ENCODE measurements around the gene CLTC.
"Not testable (repeated sequence)": the region's sequence is repeated elsewhere in the genome, so short reads cannot be mapped to it uniquely, and the experiment has no call there.

Gene CLTC

DNA sequence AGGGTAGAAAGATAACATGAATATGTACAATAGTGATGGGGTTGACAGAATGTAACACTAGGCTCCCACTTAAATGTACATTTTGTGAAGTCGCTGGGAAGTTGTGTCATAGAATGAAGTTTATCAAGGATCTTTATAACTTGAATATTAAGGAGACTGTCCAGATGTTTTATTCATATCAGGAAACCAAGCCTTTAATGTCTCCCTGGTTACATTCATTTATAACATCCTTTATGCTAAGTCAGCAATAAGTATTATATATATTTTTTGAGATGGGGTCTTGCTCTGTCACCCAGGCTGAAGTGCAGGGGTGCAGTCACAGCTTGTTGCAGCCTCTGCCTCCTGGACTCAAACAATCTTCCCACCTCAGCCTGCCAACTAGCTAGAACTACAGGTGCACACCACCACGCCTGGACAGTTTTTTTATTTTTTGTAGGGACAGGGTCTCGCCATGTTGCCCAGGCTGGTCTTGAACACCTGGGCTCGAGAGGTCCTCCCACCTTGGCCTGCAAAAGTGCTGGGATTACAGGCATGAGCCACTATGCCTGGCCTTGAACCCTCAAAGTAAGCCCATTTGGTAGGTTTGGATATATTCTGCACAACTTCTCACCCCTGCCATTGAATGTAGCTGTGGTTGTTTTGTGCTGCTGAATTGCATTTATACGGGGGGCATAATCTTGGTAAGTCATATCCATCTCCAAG is 14.1 kb downstream of the CLTC start:
- no peak for DNase-seq (ENCODE audit: low read depth in 2 of 2)

DNA sequence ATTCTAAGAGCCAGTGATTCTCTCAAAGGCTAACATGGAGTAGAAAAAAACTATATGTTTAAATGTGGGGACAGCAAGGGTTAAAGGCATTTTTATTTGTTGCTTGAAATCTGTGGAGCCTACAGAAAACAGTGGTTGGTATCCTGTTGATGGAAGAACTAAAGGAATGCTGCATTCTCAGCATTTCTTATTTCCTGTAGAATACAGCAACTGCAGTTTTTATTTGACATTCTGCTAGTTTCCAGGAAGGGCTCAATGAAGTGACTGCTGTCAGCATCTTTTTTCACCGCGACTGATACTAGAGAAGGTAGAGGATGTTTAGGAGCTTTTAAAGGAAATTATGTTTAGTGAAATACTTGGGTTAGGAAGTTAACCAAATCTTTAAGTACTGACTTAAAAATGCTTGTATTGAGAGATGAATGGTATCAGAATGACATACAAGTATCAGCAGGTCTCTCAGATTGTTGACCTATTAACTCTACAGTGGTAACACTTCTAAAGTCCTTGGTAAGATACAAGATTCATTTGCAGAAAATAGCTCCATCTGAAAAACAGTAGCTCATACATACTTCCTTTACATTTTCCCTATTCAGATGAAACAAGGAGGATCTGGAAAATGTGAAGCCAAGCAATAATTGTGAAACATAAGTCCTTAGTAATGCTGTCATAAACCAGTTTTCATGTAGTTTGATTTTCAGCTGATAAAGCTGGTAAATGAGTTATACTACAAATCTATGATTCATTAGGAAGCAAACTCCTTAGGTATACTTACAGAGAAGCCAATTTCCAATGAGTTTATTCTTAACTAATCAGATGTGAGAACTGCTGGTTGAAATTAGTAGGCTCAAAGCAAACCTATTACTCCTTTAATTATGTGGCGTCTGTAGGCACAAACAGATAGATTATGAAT is 15.2 kb downstream of the CLTC start:
- DNase-seq (ENCODE audit: low read depth in 2 of 2): no peak

DNA sequence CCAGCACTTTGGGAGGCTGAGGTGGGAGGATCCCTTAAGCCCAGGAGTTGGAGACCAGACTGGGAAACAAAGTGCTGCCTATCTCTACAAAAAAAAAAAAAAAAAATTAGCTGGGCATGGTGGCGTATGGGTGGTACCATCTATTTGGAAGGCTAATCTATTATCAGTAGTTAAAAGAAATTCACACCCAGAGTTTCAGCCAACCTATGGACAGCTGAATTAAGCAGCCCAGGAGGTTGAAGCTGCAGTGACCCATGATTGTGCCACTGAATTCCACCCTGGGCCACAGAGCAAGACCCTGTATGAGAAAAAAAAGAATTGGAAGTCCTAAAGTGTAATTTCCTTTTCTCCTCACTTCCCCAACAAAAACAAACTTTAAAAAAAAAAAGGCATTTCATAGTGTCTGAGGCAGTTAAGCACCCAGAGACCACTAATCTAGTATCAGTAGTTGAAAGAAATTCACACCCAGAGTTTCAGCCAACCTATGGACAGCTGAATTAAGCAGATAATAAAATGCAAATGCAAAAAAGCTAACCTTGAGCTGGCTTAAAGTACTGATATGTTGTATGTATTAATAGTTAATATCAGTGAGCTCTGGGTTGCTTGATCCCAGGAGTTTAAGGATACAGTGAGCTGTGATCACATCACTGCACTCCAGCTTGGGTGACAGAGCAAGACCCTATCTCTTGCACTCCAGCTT is 18.1 kb downstream of the CLTC start:
- no peak for DNase-seq (ENCODE audit: low read depth in 2 of 2)

DNA sequence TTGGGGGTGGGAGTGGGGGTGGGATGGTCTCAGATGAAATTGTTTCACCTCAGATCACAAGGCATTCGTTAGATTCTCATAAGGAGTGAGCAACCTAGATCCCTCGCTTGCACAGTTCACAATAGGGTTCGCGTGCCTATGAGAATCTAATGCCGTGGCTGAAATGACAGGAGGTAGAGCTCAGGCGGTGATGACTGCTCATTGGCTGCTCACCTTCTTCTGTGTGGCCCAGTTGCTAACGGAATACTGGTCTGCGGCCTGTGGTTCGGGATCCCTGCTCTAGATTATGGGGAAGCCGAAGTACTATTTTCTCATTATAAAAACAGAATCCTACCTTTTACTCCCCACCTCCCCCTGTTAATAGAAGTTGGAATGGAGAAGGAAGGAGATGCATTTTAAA is 18.9 kb downstream of the CLTC start:
- DNase-seq (ENCODE audit: low read depth in 2 of 2): no peak

DNA sequence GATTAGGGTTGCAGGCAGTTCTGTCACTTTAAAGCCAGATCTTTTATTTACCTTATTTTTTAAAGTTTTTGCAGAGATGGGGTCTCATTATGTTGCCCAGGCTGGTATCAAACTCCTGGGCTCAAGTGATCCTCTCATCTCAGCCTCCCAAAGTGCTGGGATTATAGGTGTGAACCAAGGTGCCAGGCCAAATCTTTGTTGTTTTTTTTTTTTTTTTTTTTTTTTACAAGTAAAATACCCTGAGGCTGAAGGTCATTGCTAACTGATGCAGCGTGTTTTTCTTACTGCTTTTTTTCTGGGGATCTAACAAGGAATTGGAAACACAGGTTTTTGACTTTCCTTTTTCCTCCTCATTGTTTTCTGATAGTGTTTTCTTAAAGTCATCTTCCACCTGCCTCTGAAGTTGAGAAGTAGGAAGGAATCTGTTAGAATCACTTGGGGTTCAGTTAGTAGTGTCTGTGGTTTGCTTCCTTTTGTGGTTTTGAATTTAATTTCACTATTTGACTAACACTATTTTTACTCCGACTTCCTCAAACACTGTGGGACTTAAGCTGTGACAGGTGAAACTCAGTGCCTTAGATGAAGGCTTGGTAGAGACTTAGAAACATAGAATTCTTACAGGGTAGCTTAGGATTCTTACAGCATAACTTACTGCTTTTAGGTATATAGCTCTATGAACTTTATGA is 22.2 kb downstream of the CLTC start:
- no peak for DNase-seq (ENCODE audit: low read depth in 2 of 2)

- DNase-seq (ENCODE audit: low read depth in 2 of 2): no peak
Measured at GRCh38 chr17:59642565-59642964, 22.9 kb downstream of the CLTC start.

- DNase-seq (ENCODE audit: low read depth in 2 of 2): no peak
Measured at GRCh38 chr17:59643159-59644140, 23.8 kb downstream of the CLTC start.

GRCh38 chr17:59647288-59647687 is 27.6 kb downstream of the CLTC start:
- DNase-seq (ENCODE audit: low read depth in 2 of 2): no peak

DNA sequence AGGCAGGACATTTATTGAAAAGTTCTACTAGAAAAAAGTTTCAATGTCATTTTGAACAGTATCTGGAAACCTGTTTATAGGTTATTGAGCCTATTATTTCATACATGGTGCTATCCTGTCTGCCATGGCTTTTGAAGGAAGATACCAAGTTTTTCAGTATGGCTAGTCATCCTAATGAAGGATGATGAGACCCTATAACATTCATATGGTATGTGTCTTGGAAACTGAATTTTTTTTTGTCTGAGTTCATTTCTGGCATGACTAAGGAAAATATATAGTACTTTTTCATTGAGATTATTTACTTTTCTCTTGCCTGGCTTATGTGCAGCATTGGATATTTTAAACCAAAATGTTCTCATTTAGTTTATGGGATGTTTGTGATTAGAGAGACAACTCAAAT is 30.2 kb downstream of the CLTC start:
- DNase-seq (ENCODE audit: low read depth in 2 of 2): no peak

GRCh38 chr17:59650642-59651041 is 30.9 kb downstream of the CLTC start:
- DNase-seq (ENCODE audit: low read depth in 2 of 2): no peak

- no peak for DNase-seq (ENCODE audit: low read depth in 2 of 2)
Measured at GRCh38 chr17:59651346-59651745, 31.7 kb downstream of the CLTC start.

GRCh38 chr17:59652119-59652518 is 32.4 kb downstream of the CLTC start:
- no peak for DNase-seq (ENCODE audit: low read depth in 2 of 2)

- not testable (repeated sequence) for DNase-seq (ENCODE audit: low read depth in 2 of 2)
Measured at GRCh38 chr17:59656624-59657023, 36.9 kb downstream of the CLTC start.

DNA sequence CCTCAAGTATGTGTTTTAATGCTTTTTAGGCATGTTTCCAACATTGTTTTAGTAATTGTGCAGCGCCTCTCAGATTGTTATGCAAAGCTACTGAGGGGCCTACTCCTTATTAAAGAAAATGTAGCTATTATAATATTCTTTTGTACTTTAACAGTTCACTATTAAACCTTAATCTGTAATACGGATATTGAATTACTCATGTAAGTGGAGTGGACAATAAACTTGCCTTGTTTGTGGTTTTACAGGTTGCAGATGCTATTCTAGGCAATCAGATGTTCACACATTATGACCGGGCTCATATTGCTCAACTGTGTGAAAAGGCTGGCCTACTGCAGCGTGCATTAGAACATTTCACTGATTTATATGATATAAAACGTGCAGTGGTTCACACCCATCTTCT is 46.5 kb downstream of the CLTC start:
- DNase-seq (ENCODE audit: low read depth in 2 of 2): no peak

- no peak for DNase-seq (ENCODE audit: low read depth in 2 of 2)
Measured at GRCh38 chr17:59668816-59669215, 49.1 kb downstream of the CLTC start.

DNA sequence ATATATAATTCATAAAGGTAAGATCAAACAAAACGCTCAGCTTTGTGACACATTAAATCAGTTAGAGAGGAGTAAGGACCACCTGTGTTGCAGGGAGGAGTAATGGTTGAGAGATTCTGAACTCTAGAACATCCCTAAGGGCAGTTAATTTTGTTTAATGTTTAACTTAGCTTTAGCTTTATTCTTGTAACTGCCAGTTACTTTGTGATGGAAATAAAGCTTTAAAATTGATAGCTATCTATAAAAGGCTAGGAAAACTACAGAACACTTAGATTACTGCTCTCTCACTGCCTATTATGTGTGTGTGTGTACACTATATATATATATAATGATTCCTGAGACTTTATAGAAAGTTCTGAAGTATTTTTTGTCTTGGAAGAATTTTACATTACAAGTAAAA is 49.7 kb downstream of the CLTC start:
- DNase-seq (ENCODE audit: low read depth in 2 of 2): no peak

GRCh38 chr17:59669944-59670343 is 50.2 kb downstream of the CLTC start:
- no peak for DNase-seq (ENCODE audit: low read depth in 2 of 2)

DNA sequence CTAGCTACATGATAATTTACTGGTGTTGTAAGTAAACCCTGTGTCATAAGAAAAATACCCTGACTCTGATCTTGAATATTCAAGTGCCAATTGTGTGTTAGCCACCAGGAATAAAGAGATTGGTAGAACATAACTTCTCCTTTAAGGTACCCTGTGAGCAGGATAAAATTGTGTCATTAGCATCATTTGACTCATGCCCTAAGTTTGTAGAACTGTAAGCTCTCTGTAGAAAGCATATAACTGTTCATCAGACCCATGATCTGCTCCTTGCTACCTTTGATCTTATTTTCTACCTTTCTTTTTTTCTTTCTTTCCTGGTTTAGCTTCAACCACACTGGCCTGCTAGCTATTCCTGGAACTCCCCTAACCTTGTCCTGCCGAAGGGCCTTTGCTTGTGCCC is 51.7 kb downstream of the CLTC start:
- DNase-seq (ENCODE audit: low read depth in 2 of 2): no peak

DNA sequence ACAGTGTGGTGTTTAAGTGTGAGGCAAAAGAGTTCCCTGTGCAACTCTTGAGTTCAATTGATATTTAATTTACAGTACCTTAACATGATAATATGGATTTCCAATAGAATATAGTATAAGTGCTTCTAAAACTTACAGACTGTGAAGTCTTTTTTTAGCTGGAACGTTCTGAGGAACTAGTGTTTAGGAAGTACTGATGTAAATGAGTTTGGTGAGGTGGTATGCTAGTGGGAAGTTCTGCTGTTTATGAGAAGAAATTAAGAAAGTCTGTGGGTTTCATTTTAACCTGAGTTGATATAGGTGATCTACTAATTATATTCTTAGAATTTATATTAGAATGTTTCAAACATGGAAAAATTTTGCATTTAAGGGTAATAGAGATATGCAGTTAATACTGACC is 55.5 kb downstream of the CLTC start:
- DNase-seq (ENCODE audit: low read depth in 2 of 2): no peak

GRCh38 chr17:59676716-59677115 is 57.0 kb downstream of the CLTC start:
- DNase-seq (ENCODE audit: low read depth in 2 of 2): no peak

GRCh38 chr17:59678918-59679317 is 59.2 kb downstream of the CLTC start:
- DNase-seq (ENCODE audit: low read depth in 2 of 2): no peak

All from stimulated activated CD8-positive, alpha-beta memory T cell treated with anti-CD3 and anti-CD28 coated beads, Interleukin-2, amount 100 ng/mL, for 1 hour (primary cell).